H1 (cell line): ENCODE data around the gene PHRF1. TPM values are rescaled to one million over a fixed set of nuclear protein-coding genes. Genes with fewer than 3 reads are reported as not detected.

Source experiments
- CTCF ChIA-PET: fragments of 300-600 bp; sonication (Branson Sonifier 250); formaldehyde crosslinking; loops from one replicate; lab custom pipeline; 2021; ENCODE audit not compliant: partially characterized antibody; lab: Charles Lee
- POLR2A ChIA-PET: fragments of 300-600 bp; sonication (Branson Sonifier 250); formaldehyde crosslinking; loops from one replicate; lab custom pipeline; 2021; ENCODE audit warnings: inconsistent platforms; ENCODE audit not compliant: partially characterized antibody; lab: Charles Lee
- DNase-seq, 2 experiments: peaks; one replicate each; pipeline versions ENCODE4 v3.0.0 to v3.0.0-alpha.2; 2010 to 2022; ENCODE audit warnings: low spot score in 2 of 2, low read depth in 1 of 2, mixed read lengths in 1 of 2
- FAIRE-seq: peaks from 2 replicates; lab custom pipeline; 2011; peaks lifted over from hg19 to GRCh38; lab: Jason Lieb, UNC
- H2AFZ ChIP-seq: 2 replicates; pipeline ENCODE4 v1.8.1; 2012; ENCODE audit warnings: low read length, inconsistent platforms
- H2AK5ac ChIP-seq: 2 replicates; pipeline ENCODE4 v1.6.1; 2013; ENCODE audit warnings: low read depth, low read length
- H2BK120ac ChIP-seq: replicated peaks from 2 replicates; pipeline ENCODE3; 2013; ENCODE audit warnings: low read depth, low read length, inconsistent platforms
- H2BK12ac ChIP-seq: 2 replicates; pipeline ENCODE4 v1.6.1; 2013; ENCODE audit warnings: low read depth, low read length
- H2BK15ac ChIP-seq: 2 replicates; pipeline ENCODE4 v1.6.1; 2013; ENCODE audit warnings: low read length
- H2BK20ac ChIP-seq: 2 replicates; pipeline ENCODE4 v1.6.1; 2013; ENCODE audit warnings: low read length
- H2BK5ac ChIP-seq: 2 replicates; pipeline ENCODE4 v1.6.1; 2013; ENCODE audit warnings: low read depth, low read length
- H3K14ac ChIP-seq: 2 replicates; pipeline ENCODE4 v1.6.1; 2013; ENCODE audit warnings: inconsistent platforms; ENCODE audit not compliant: insufficient read length
- H3K18ac ChIP-seq: 2 replicates; pipeline ENCODE4 v1.6.1; 2013; ENCODE audit warnings: low read length; ENCODE audit errors: extremely low read depth
- H3K23ac ChIP-seq: 2 replicates; pipeline ENCODE4 v1.6.1; 2013; ENCODE audit warnings: inconsistent platforms; ENCODE audit not compliant: insufficient read length
- H3K23me2 ChIP-seq: 2 replicates; pipeline ENCODE4 v1.6.1; 2013; ENCODE audit warnings: low read depth, low read length
- H3K27ac ChIP-seq: 2 replicates; pipeline ENCODE4 v1.6.1; 2011; ENCODE audit warnings: low read depth, low read length, inconsistent platforms
- H3K27me3 ChIP-seq, 4 experiments: replicated peaks in 1 of 4; 1 replicate in 1 of 4; 2 replicates in 3 of 4; pipeline versions ENCODE4 v1.6.1 to v1.8.1; 2011 to 2013; ENCODE audit warnings: low read length in 3 of 4, mild to moderate bottlenecking in 3 of 4, inconsistent platforms in 2 of 4, mixed read lengths in 2 of 4, moderate library complexity in 1 of 4; ENCODE audit not compliant: control insufficient read depth in 3 of 4, insufficient read depth in 3 of 4; ENCODE audit errors: extremely low read depth in 1 of 4
- H3K36me3 ChIP-seq, 4 experiments: 2 replicates each; pipeline versions ENCODE4 v1.6.1 to v1.8.1; 2011 to 2013; ENCODE audit warnings: mild to moderate bottlenecking in 4 of 4, low read length in 3 of 4, moderate library complexity in 2 of 4, control low read depth in 1 of 4, inconsistent platforms in 1 of 4; ENCODE audit not compliant: insufficient read depth in 4 of 4, control insufficient read depth in 2 of 4
- H3K4ac ChIP-seq: replicated peaks from 2 replicates; pipeline ENCODE3; 2013; ENCODE audit warnings: low read length, low read depth, mixed read lengths, inconsistent platforms; ENCODE audit not compliant: insufficient read length
- H3K4me1 ChIP-seq, 4 experiments: replicated peaks in 1 of 4; 1 replicate in 1 of 4; 2 replicates in 3 of 4; pipeline versions ENCODE4 v1.6.1 to v1.8.1; 2011 to 2013; ENCODE audit warnings: low read length in 3 of 4, inconsistent platforms in 2 of 4, mixed read lengths in 1 of 4; ENCODE audit not compliant: insufficient read depth in 4 of 4, control insufficient read depth in 3 of 4
- H3K4me2 ChIP-seq, 2 experiments: 2 replicates each; pipeline versions ENCODE4 v1.6.1 to v1.8.1; 2011 to 2013; ENCODE audit warnings: low read depth in 2 of 2, low read length in 2 of 2, control low read depth in 1 of 2, inconsistent platforms in 1 of 2, mild to moderate bottlenecking in 1 of 2; ENCODE audit not compliant: insufficient read depth in 1 of 2
- H3K4me3 ChIP-seq, 4 experiments: fragments of 200-600, 300-600 bp in 1 of 4; sonication (generic), shearing (Covaris generic), sonication (Bioruptor Twin) in 1 of 4; 2 replicates each; pipeline versions ENCODE4 v1.5.1 to v1.8.1; 2011 to 2016; ENCODE audit warnings: low read length in 4 of 4, low read depth in 3 of 4, control low read depth in 2 of 4, inconsistent platforms in 2 of 4, mild to moderate bottlenecking in 2 of 4, mixed read lengths in 1 of 4, moderate library complexity in 1 of 4; ENCODE audit not compliant: insufficient read depth in 2 of 4; ENCODE audit errors: extremely low read depth in 1 of 4
- H3K56ac ChIP-seq: replicated peaks from 2 replicates; pipeline ENCODE3; 2013; ENCODE audit warnings: low read depth, mild to moderate bottlenecking, mixed read lengths, low read length, inconsistent platforms; ENCODE audit not compliant: insufficient read length
- H3K79me1 ChIP-seq: 2 replicates; pipeline ENCODE4 v1.6.1; 2013; ENCODE audit warnings: low read depth, low read length, control low read depth
- H3K79me2 ChIP-seq, 2 experiments: 2 replicates each; pipeline versions ENCODE4 v1.6.1 to v1.8.1; 2012 to 2013; ENCODE audit warnings: low read length in 2 of 2, mild to moderate bottlenecking in 2 of 2, inconsistent platforms in 1 of 2; ENCODE audit not compliant: insufficient read depth in 2 of 2, control insufficient read depth in 1 of 2
- H3K9ac ChIP-seq, 4 experiments: replicated peaks in 1 of 4; 1 replicate in 1 of 4; 2 replicates in 3 of 4; pipeline versions ENCODE4 v1.6.1 to v1.8.1; 2011 to 2013; ENCODE audit warnings: low read depth in 3 of 4, low read length in 3 of 4, control low read depth in 2 of 4, mild to moderate bottlenecking in 2 of 4, moderate library complexity in 2 of 4, inconsistent platforms in 1 of 4; ENCODE audit errors: extremely low read depth in 1 of 4
- H3K9me3 ChIP-seq, 2 experiments: 2 replicates each; pipeline versions ENCODE4 v1.6.1 to v1.8.1; 2012 to 2013; ENCODE audit warnings: mild to moderate bottlenecking in 2 of 2, moderate library complexity in 2 of 2, control low read depth in 1 of 2, inconsistent platforms in 1 of 2, low read depth in 1 of 2, low read length in 1 of 2, mixed read lengths in 1 of 2; ENCODE audit not compliant: insufficient read depth in 2 of 2
- H4K20me1 ChIP-seq, 2 experiments: replicated peaks in 1 of 2; 2 replicates each; pipeline versions ENCODE3 to v1.8.1; 2011 to 2013; ENCODE audit warnings: inconsistent platforms in 2 of 2, low read length in 2 of 2, mild to moderate bottlenecking in 1 of 2; ENCODE audit not compliant: insufficient read depth in 2 of 2, control insufficient read depth in 1 of 2
- H4K5ac ChIP-seq: 2 replicates; pipeline ENCODE4 v1.6.1; 2013; ENCODE audit warnings: low read length, low read depth, mixed read lengths, inconsistent platforms; ENCODE audit not compliant: insufficient read length
- H4K8ac ChIP-seq: 2 replicates; pipeline ENCODE4 v1.8.0; 2013; ENCODE audit warnings: mild to moderate bottlenecking, moderate library complexity, low read length, inconsistent platforms; ENCODE audit not compliant: insufficient read depth; ENCODE audit errors: extremely low read depth
- H4K91ac ChIP-seq: replicated peaks from 2 replicates; pipeline ENCODE3; 2013; ENCODE audit warnings: low read length, mixed read lengths, inconsistent platforms; ENCODE audit not compliant: insufficient read length
- CBX5 ChIP-seq: fragments of 300-800, 300-1000 bp; sonication (generic); IDR thresholded peaks from 2 replicates; pipeline ENCODE4 v1.7.1; 2016; ENCODE audit warnings: antibody characterized with exemption, low read length, low read depth
- CEBPB ChIP-seq: IDR thresholded peaks from 2 replicates; pipeline ENCODE4 v1.6.1; 2012; ENCODE audit warnings: low read depth, low read length
- GABPA ChIP-seq: IDR thresholded peaks from 2 replicates; pipeline ENCODE4 v1.6.1; 2011; ENCODE audit warnings: mild to moderate bottlenecking, low read length, moderate library complexity, borderline replicate concordance; ENCODE audit not compliant: insufficient read depth
- JUN ChIP-seq: IDR thresholded peaks from 2 replicates; pipeline ENCODE4 v1.6.1; 2011; ENCODE audit warnings: low read depth, mild to moderate bottlenecking, improper control_type of control experiment, low read length
- KDM4A ChIP-seq: IDR thresholded peaks from one replicate; pipeline ENCODE4 v1.7.1; 2012; ENCODE audit warnings: low read depth, mild to moderate bottlenecking, moderate library complexity, low read length, inconsistent platforms; ENCODE audit not compliant: severe bottlenecking
- POLR2A ChIP-seq, 2 experiments: IDR thresholded peaks; 1 replicate in 1 of 2; 2 replicates in 1 of 2; pipeline ENCODE4 v1.6.1; 2011; ENCODE audit warnings: low read depth in 2 of 2, low read length in 2 of 2, mild to moderate bottlenecking in 2 of 2; ENCODE audit errors: control extremely low read depth in 1 of 2
- SIN3A ChIP-seq, 2 experiments: IDR thresholded peaks in 1 of 2; conservative IDR thresholded peaks in 1 of 2; 2 replicates each; pipeline ENCODE4 v1.6.1; 2011 to 2012; ENCODE audit warnings: low read length in 2 of 2, improper control_type of control experiment in 1 of 2, low read depth in 1 of 2, mild to moderate bottlenecking in 1 of 2
- TEAD4 ChIP-seq: IDR thresholded peaks from 2 replicates; pipeline ENCODE4 v1.6.1; 2012; ENCODE audit warnings: low read depth, low read length, inconsistent platforms, mixed read lengths
- WGBS, 2 experiments: shearing (Covaris generic) in 1 of 2; methylation state at CpG; one replicate each; pipeline versions ENCODE4 v1.1.6 to v1.1.7; 2013 to 2015; ENCODE audit warnings: low lambda C conversion rate in 2 of 2, mixed read lengths in 2 of 2, inconsistent platforms in 1 of 2, low coverage in 1 of 2, missing lambda C conversion rate in 1 of 2; ENCODE audit not compliant: insufficient replicate concordance in 2 of 2, insufficient coverage in 1 of 2, insufficient read length in 1 of 2; ENCODE audit errors: extremely low coverage in 1 of 2, missing lambda C conversion rate in 1 of 2; 5-methylcytosine and 5-hydroxymethylcytosine counted together
- polyA plus RNA-seq, 7 experiments: library from polyadenylated mRNA; depleted of rRNA in 3 of 7; stranded (reverse) in 5 of 7; unstranded in 2 of 7; fragments of >200 nt in 5 of 7; fragments of 200-250 nt in 2 of 7; gene quantifications; 1 replicate in 5 of 7; 2 replicates in 1 of 7; 4 replicates in 1 of 7; pipeline versions ENCODE4 v1.2.1 to v1.2.3, GENCODE V29; 2011 to 2013; ENCODE audit warnings: missing spikeins in 2 of 7, mixed read lengths in 2 of 7
- total RNA-seq: library from RNA; stranded (reverse); fragmentation: NEBNext Ultra II Directional; extraction: Animal tissue kit (Norgen Biotek cat#: 25700); gene quantifications from 2 replicates; pipeline ENCODE4 v1.2.1, GENCODE V29; 2021

PHRF1 gene
- total and polyA plus RNA-seq, 2 of the 8 experiments (the other 6 are each of a cell fraction or from before 2014, with no cell fraction given), result 13.4 to 37.3 TPM

DNA sequence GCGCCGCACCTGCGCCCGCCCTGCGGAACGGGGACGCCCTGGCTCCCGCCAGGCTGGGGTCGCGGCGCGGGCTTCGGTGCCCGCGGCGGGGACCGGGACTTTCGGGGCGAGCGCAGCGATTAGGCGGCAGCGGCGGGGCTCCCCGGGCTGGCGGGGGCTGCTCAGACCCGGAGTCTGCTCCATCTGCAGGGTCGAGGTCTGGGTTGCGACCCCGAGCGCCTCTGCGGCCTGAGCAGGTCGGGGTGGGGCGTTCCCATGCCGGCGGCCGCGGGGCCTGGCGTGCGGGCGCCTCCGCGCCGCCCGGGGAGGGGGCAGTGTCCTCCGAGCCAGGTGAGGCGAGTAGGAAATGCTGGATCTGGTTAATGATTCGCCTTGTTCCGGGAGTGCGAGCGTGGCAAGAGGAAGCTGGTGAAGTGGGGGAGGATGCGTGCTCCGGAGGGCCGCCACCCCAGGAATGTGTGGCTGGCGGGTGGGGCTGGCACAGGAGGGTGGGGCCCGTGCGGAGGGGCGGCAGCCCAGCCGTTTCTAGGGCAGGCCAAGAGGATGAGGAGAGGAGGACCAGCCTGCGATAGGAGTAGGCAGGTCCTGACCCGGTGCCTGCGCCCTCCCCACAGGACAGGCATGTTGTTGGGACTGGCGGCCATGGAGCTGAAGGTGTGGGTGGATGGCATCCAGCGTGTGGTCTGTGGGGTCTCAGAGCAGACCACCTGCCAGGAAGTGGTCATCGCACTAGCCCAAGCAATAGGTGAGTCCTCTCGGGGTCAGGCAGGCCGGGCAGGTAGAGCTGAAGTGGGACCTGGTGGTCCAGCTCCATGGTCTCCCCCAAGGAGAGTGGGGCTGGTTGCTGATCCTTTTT lies 14.9 kb upstream of the PHRF1 start:
- Histone ChIP-seq H3K27ac (no peak overlapping the region), H3K4me3 (peak overlapping the region; percentile 63 to 95 (median 77))

More for the DNA sequence above, 14.9 kb upstream of the PHRF1 start:
- Histone ChIP-seq H4K5ac (peak overlapping the region; percentile 48), H2BK120ac (no peak overlapping the region), H3K4ac (peak overlapping the region; percentile 72), H2AK5ac (peak overlapping the region; percentile 24; the same call in 1 of the 2 replicates), H3K27me3 (peaks cover 6 to 20% (median 17%) of the 10 kb centered on the region in 4 experiments), H3K9ac (peak overlapping the region; percentile 45 to 68 (median 59); a peak in 6 of 7 replicates), H2BK12ac (0 out of 2 replicates have a peak overlapping the region, but pooled peaks have one; percentile 50), H2BK5ac (no peak overlapping the region), H3K4me2 (peak overlapping the region; percentile 74 to 78), H4K20me1 (peaks cover 9 to 22% of the 10 kb centered on the region in 2 experiments), H3K9me3 (no peaks in the 10 kb centered on the region), H3K4me1 (peaks cover 0 to 31% (median 16%) of the 10 kb centered on the region in 4 experiments; a peak in 6 of 7 replicates), H2BK20ac (no peak overlapping the region), H3K36me3 (peaks cover 0 to 8% (median 4%) of the 10 kb centered on the region in 4 experiments; a peak in 5 of 8 replicates), H3K23me2 (peaks cover 12% of the 10 kb centered on the region; the same call in 1 of the 2 replicates), H2BK15ac (no peak overlapping the region; the same call in 1 of the 2 replicates), H3K14ac (no peak overlapping the region), H3K56ac (no peak overlapping the region), H3K79me2 (peaks cover 0 to 4% of the 10 kb centered on the region in 2 experiments; a peak in 1 of 4 replicates), H2AFZ (no peak overlapping the region), H4K91ac (no peak overlapping the region), H3K23ac (no peak overlapping the region), H4K8ac (no peak overlapping the region), H3K18ac (no peak overlapping the region; the same call in 1 of the 2 replicates), H3K79me1 (peaks cover 8% of the 10 kb centered on the region)
- FAIRE-seq (no peak), DNase-seq (peak in 1 of 2 experiments; percentile 64)
- ChIA-PET POLR2A (interaction anchor here (0.6 to 2.4 kb wide), 9 partner anchors 13 to 205 kb away, joined by 3 to 12 read pairs (median 3); no protein-coding TSS in a partner anchor), CTCF (interaction anchor here (1.4 kb wide), 1 partner anchor 10 kb away, joined by 4 read pairs; no protein-coding TSS in a partner anchor)
- TF ChIP-seq KDM4A (peak; percentile 74), SIN3A (conservative IDR thresholded peaks at IDR 0.05 in 1 of 2, IDR thresholded peaks at IDR 0.05 in 1 of 2; ENCODE audit: low read depth in 1 of 2, low read length in 2 of 2) (peak in 1 of 2 experiments; percentile 51; a peak in 1 of 4 replicates), GABPA (0 out of 2 replicates have a peak, but pooled peaks have one; percentile 11), CEBPB (no peak), POLR2A (IDR thresholded peaks at IDR 0.05; ENCODE audit: control extremely low read depth in 1 of 2, low read depth in 2 of 2, low read length in 2 of 2) (no peak), CBX5 (no peak), TEAD4 (peak; percentile 56; the same call in 1 of the 2 replicates), JUN (no peak)
- WGBS, 2 experiments, result 8% methylated on average over 44 of the region's 67 CpGs; no CpG with 5 or more reads in 1 of the 2 experiments
